K562 (cell line): ENCODE measurements around the gene MKNK1. TPM values are rescaled to one million over a fixed set of nuclear protein-coding genes. Genes with fewer than 3 reads are reported as not detected.

Source experiments
- ARHGAP35 ChIP-seq: fragments of 450-650 bp; IDR thresholded peaks from 2 replicates; pipeline ENCODE4 v1.6.1; 2018; ENCODE audit not compliant: partially characterized antibody
- CEBPG ChIP-seq, 3 experiments: fragments of 200-800 bp in 1 of 3; sonication (Bioruptor generic) in 1 of 3; sonication (generic) in 1 of 3; formaldehyde crosslinking in 1 of 3; IDR thresholded peaks in 2 of 3; conservative IDR thresholded peaks in 1 of 3; 2 replicates each; pipeline versions ENCODE4 v1.6.1 to v1.8.0; 2016 to 2022; ENCODE audit warnings: missing compliant biosample characterization in 2 of 3, missing genetic modification characterization in 2 of 3, mild to moderate bottlenecking in 1 of 3, missing genetic modification reagents in 1 of 3
- HNRNPK ChIP-seq: fragments of 200-400 bp; formaldehyde crosslinking; IDR thresholded peaks from one replicate; pipeline ENCODE4 v1.6.1; 2018; ENCODE audit warnings: mild to moderate bottlenecking, low read depth, low read length; ENCODE audit not compliant: poor library complexity, severe bottlenecking
- HNRNPL ChIP-seq: fragments of 200-400 bp; formaldehyde crosslinking; IDR thresholded peaks from 2 replicates; pipeline ENCODE4 v1.6.1; 2017; ENCODE audit warnings: low read depth, mild to moderate bottlenecking, low read length
- HNRNPUL1 ChIP-seq: fragments of 200-400 bp; formaldehyde crosslinking; IDR thresholded peaks from 2 replicates; pipeline ENCODE4 v1.6.1; 2017; ENCODE audit warnings: low read length
- KLF16 ChIP-seq: IDR thresholded peaks from 2 replicates; pipeline ENCODE4 v1.6.1; 2016; ENCODE audit warnings: antibody characterized with exemption
- SETDB1 ChIP-seq: IDR thresholded peaks from one replicate; pipeline ENCODE4 v1.6.1; 2012; ENCODE audit warnings: low read length, control low read depth, inconsistent platforms
- SRSF3 ChIP-seq: fragments of 200-400 bp; formaldehyde crosslinking; IDR thresholded peaks from 2 replicates; pipeline ENCODE4 v1.6.1; 2016; ENCODE audit warnings: mild to moderate bottlenecking, low read length, moderate library complexity; ENCODE audit not compliant: insufficient read depth
- STAG1 ChIP-seq: sonication (generic); formaldehyde crosslinking; IDR thresholded peaks from 2 replicates; pipeline ENCODE4 v1.5.0; 2020; ENCODE audit warnings: missing genetic modification reagents, borderline replicate concordance
- TCF7 ChIP-seq: sonication (generic); IDR thresholded peaks from 2 replicates; pipeline ENCODE4 v1.6.1; 2016; ENCODE audit warnings: antibody characterized with exemption, borderline replicate concordance
- ZNF444 ChIP-seq: fragments of 250-450 bp; sonication (Bioruptor Pico); IDR thresholded peaks from 2 replicates; pipeline ENCODE4 v1.4.0; 2020; ENCODE audit warnings: mild to moderate bottlenecking, moderate library complexity
- polyA plus RNA-seq, 8 experiments: library from polyadenylated mRNA; depleted of rRNA in 4 of 8; stranded (reverse) in 5 of 8; unstranded in 3 of 8; fragments of >200 nt; fragmentation: Nextera tagmentation in 2 of 8; fragmentation: Illumina TruSeq in 1 of 8; extraction: Ambion mirVana in 2 of 8; extraction: Trizol in 1 of 8; gene quantifications; 2 replicates each; pipeline versions ENCODE4 v1.2.1 to v1.2.3, GENCODE V29; 2011 to 2014; ENCODE audit warnings: inconsistent platforms in 1 of 8, missing spikeins in 1 of 8
- total RNA-seq, 7 experiments: library from RNA; depleted of rRNA in 6 of 7; stranded (reverse); fragments of >200 nt in 6 of 7; fragmentation: Illumina TruSeq in 2 of 7; extraction: Trizol in 2 of 7; gene quantifications; 2 replicates each; pipeline versions ENCODE4 v1.2.1 to v1.2.3, GENCODE V29; 2011 to 2021; ENCODE audit warnings: low replicate concordance in 1 of 7
- TF ChIP-seq, protein P1 (sequence below), 2 experiments: fragments of 450-650 bp; IDR thresholded peaks; 2 replicates each; pipeline ENCODE4 v1.6.1; 2018; ENCODE audit warnings: mild to moderate bottlenecking in 2 of 2, low read depth in 1 of 2; ENCODE audit not compliant: partially characterized antibody in 2 of 2

The MKNK1 gene
- total and polyA plus RNA-seq, 9 of the 15 experiments (the other 6 are each of a cell fraction or from before 2014, with no cell fraction given): 27.7 to 51.3 (median 43.7) TPM

DNA sequence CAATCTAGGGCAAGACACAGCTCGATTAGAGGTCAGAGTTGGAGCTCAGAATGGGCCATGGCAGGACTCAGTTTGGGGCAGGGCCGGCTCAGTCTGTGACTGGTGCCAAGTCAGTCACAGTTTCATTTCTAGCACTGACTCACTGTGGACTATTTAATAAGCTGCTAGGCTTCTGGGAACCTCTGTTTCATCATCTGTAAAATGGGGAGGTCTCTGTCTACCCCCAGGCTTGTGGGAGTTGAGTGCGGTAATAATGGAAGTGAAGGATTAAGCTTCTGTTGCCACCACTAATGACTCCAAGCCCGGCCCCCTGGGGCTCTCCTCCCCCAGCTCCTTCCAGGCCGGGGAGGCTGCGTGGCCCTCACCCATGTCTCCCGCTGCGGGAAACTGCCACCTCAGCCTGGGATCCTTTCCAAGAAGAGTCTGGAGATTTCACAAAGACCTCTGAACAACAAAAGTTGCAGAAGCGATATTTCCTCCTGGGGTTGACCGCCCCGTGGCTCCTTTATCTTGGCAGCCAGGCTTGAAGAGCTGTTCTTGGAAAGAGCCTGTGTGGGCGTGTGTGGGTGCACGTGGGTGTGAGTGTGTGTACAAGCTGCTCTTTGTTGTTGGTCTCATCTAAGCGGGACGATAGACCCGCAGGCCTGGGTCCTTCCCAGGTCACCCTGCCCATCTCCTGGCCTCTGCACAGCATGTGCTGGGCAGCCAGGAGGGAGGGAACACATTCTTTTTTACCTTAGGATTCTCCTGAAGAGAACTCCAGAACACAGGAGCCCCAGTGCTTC is 81.7 kb downstream of the MKNK1 start (continued):
- TF ChIP-seq, protein P1, sequence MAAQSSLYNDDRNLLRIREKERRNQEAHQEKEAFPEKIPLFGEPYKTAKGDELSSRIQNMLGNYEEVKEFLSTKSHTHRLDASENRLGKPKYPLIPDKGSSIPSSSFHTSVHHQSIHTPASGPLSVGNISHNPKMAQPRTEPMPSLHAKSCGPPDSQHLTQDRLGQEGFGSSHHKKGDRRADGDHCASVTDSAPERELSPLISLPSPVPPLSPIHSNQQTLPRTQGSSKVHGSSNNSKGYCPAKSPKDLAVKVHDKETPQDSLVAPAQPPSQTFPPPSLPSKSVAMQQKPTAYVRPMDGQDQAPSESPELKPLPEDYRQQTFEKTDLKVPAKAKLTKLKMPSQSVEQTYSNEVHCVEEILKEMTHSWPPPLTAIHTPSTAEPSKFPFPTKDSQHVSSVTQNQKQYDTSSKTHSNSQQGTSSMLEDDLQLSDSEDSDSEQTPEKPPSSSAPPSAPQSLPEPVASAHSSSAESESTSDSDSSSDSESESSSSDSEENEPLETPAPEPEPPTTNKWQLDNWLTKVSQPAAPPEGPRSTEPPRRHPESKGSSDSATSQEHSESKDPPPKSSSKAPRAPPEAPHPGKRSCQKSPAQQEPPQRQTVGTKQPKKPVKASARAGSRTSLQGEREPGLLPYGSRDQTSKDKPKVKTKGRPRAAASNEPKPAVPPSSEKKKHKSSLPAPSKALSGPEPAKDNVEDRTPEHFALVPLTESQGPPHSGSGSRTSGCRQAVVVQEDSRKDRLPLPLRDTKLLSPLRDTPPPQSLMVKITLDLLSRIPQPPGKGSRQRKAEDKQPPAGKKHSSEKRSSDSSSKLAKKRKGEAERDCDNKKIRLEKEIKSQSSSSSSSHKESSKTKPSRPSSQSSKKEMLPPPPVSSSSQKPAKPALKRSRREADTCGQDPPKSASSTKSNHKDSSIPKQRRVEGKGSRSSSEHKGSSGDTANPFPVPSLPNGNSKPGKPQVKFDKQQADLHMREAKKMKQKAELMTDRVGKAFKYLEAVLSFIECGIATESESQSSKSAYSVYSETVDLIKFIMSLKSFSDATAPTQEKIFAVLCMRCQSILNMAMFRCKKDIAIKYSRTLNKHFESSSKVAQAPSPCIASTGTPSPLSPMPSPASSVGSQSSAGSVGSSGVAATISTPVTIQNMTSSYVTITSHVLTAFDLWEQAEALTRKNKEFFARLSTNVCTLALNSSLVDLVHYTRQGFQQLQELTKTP (IDR thresholded peaks at IDR 0.05; ENCODE audit: low read depth in 1 of 2, partially characterized antibody in 2 of 2): peak in 1 of 2 experiments; percentile 63
- TF ChIP-seq HNRNPUL1: peak; percentile 100
- TF ChIP-seq SETDB1: no peak
- no peak for TF ChIP-seq STAG1
- no peak for TF ChIP-seq HNRNPK
- no peak for TF ChIP-seq HNRNPL
- peak; percentile 6; the same call in 1 of the 2 replicates for TF ChIP-seq CEBPG (CRISPR knock-in tag; IDR thresholded peaks at IDR 0.05)
- TF ChIP-seq CEBPG (tag; conservative IDR thresholded peaks at IDR 0.05 in 1 of 2, IDR thresholded peaks at IDR 0.05 in 1 of 2): peak; percentile 80 to 88
- TF ChIP-seq ARHGAP35: no peak
- TF ChIP-seq SRSF3: no peak
- peak; percentile 92 for TF ChIP-seq KLF16
- no peak for TF ChIP-seq ZNF444 (CRISPR knock-in tag)
- peak; percentile 71; the same call in 1 of the 2 replicates for TF ChIP-seq TCF7
